ENCODE results near the gene RGS13.

RGS13 gene

GRCh38 chr1:192698731-192699130 lies 62.8 kb downstream of the RGS13 start:
- DNase-seq (ENCODE audit: low read depth) = no peak
- H3K4me3 ChIP-seq (ENCODE audit: low read depth, low read length) = no peak overlapping the region
- no peak for TF ChIP-seq CTCF (IDR thresholded peaks at IDR 0.05; ENCODE audit: low read depth, low read length, missing control alignments)

GRCh38 chr1:192700834-192701271 lies 64.9 kb downstream of the RGS13 start:
- no peak for TF ChIP-seq CTCF (IDR thresholded peaks at IDR 0.05; ENCODE audit: low read depth, low read length, missing control alignments)
- DNase-seq (ENCODE audit: low read depth) = no peak
- no peak overlapping the region for H3K4me3 ChIP-seq (ENCODE audit: low read depth, low read length)

- H3K4me3 ChIP-seq (ENCODE audit: low read depth, low read length) = no peak overlapping the region
- TF ChIP-seq CTCF (IDR thresholded peaks at IDR 0.05; ENCODE audit: low read depth, low read length, missing control alignments) = no peak
- DNase-seq (ENCODE audit: low read depth) = no peak
Observed at GRCh38 chr1:192702212-192702902, 66.4 kb downstream of the RGS13 start.

- no peak for TF ChIP-seq CTCF (IDR thresholded peaks at IDR 0.05; ENCODE audit: low read depth, low read length, missing control alignments)
- H3K4me3 ChIP-seq (ENCODE audit: low read depth, low read length) = no peak overlapping the region
- no peak for DNase-seq (ENCODE audit: low read depth)
Observed at GRCh38 chr1:192703283-192704206, 67.6 kb downstream of the RGS13 start.

GRCh38 chr1:192705510-192705909 lies 69.6 kb downstream of the RGS13 start:
- H3K4me3 ChIP-seq (ENCODE audit: low read depth, low read length) = no peak overlapping the region
- TF ChIP-seq CTCF (IDR thresholded peaks at IDR 0.05; ENCODE audit: low read depth, low read length, missing control alignments) = no peak
- DNase-seq (ENCODE audit: low read depth) = no peak

- no peak for TF ChIP-seq CTCF (IDR thresholded peaks at IDR 0.05; ENCODE audit: low read depth, low read length, missing control alignments)
- no peak for DNase-seq (ENCODE audit: low read depth)
- H3K4me3 ChIP-seq (ENCODE audit: low read depth, low read length) = no peak overlapping the region
Observed at GRCh38 chr1:192706936-192707335, 71.0 kb downstream of the RGS13 start.
